ENCODE data around the gene SNRK.

The SNRK gene

DNA sequence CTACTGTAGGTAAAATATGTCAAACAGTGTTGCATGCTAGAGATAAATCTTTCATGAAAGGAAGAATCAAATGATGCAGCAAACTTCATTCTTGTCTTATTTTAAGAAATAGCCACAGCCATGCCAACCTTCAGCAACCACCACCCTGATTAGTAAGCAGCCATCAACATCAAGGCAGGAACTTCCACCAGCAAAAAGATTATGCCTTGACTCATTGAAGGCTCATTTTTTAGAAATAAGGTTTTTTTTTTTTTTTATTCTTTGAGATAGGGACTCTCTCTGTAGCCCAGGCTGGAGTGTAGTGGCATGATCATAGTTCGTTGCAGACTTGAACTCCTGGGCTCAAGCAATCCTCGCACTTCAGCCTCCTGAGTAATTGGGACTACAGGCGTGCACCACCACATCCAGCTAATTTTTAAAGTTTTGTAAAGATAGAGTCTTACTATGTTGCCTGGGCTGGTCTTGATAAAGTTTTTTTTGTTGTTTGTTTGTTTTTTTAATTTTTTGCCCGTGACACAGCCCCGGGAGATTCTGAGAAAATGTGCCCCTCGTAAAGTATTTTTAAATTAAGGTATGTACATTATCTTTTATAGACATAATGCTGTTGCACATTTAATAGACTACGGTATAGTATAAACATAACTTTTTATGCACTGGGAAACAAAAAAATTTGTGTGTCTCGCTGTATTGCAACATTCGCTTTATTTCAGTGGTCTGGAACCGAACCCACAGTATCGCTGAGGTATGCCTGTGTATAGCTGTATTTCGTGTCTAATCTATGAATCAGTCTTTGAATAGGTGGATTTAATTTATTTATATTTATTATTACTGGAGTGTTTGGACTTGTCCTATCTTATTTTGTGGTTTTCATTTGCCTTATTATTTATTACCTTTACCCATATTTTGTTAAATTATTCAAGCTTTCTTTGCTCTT is 23.3 kb downstream of the SNRK start:
- DNase-seq, result no peak

DNA sequence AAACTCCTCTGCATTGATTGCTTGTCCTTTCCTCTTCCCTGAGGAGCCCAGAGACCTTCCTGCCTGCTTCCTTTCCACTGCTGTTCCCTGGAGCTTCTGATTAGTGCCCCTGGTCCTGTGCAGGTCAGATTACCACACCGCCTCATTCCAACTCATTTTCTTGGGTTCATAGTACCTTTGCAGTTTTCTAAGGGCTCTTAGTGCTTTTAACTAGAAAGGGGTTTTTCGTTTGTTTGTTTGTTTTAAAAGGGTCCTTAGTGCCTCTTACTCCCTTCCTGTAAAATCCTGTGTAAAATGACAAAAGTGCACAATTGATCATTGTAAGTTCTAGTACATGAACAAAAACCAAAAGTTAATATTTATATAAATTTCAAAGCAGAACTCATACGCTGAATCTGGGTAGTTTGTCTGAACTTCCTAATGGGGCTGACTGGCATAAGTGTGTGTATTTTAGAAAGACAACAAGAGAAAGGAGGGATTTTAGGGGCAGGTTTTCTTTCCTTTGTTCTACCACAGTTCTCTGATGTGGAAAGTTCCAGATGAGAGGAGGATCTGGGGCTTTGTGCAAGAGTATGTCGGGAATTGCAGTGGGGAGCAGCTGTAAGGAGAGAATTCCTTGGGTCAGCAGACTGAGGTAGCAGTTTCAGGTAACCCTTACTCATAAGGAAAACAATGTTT is 30.6 kb downstream of the SNRK start:
- DNase-seq, result no peak

DNA sequence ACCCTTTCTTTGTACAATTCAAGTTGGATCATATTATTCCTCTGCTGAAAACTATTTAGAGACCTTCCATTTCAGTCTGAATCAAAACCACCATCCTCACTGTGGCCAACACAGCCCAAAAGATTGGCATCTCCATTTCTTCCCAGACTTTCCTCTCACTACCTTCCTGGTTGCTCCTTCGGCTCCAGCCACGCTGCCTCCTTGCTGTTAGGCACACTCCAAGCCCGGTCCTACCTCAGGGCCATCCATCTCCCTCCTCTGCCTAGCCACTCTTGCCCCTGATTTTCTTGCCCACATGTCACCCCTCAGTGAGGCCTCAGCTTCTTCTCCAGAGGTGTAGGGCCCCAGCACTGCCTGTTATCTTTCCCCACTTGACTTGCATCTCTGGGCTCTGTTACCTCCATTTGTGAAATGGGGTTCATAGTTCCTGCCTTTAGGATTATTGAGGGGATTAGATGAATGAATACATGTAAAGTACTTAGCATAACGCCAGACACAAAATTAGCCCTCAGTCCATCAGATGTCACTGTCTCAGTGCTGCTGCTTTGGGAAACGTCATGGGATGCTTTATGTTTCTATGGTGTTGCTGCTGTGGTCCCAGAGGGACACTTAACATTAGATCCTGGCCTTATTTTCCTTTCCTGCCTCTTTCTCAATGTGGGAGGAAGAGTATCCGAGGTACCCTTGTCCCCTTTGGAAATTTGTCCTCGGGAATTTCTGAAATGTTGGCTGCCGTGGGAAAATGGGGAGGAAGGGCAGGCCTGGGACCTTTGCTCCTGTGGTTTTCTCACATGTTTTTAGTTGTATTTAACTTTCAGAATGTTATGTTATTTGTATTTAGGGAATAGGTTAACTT is 31.3 kb downstream of the SNRK start:
- no peak for DNase-seq

DNA sequence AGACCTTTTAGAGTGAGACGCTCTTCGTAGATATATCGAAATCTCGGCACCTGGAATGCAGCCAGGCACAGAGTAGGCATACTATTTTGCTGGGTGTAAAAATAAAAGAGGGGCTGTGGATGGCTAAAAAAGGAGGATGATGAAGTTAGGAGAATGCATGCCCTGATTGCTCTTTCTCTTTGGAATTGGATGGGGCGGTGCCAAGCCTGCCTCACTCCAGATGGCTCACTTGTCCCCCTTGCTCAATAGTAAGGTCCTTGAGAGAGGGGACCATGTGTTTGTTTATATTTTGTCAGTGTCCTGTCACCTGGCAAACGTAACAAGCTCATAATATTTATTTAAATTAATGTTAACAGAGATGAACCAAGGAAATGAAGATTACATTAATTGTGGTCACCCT is 33.0 kb downstream of the SNRK start:
- no peak for DNase-seq

DNA sequence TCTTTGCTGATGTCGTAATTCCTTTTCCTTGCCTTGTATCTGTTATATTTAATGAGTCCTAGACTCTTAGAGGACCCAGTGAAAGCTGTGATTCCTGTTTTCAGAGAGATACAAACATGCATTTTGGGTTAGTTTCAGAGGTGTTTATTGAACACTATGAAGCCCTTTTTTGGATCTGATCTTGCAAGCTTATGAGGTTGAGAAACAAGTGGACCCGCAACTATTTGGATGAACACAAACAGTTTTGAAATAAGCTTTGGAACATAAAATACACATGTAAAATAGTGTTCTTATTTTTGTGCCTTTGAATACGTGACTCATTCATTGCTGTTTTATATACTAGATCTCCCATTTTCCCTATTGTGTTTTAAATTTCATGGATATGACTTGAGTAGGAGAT is 33.5 kb downstream of the SNRK start:
- DNase-seq, result no peak

DNA sequence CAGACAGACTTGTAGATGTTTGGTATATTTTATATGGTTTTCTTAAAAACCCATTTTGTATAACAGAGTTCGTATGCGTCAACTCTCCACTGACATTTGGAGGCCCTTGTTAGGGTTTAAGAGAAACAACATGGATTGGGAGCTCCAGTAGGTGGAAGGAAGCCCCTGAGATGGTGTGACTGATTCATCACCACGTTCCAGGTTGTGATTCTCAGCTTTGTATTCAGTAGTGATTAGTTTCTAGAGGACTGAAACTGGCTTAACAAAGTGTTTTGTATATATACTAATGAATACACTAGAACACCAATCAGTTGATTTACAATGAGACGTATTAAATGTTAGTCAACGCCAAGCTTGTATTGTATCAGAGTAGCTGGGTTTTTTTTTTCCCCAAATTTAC is 33.9 kb downstream of the SNRK start:
- DNase-seq, result no peak

DNA sequence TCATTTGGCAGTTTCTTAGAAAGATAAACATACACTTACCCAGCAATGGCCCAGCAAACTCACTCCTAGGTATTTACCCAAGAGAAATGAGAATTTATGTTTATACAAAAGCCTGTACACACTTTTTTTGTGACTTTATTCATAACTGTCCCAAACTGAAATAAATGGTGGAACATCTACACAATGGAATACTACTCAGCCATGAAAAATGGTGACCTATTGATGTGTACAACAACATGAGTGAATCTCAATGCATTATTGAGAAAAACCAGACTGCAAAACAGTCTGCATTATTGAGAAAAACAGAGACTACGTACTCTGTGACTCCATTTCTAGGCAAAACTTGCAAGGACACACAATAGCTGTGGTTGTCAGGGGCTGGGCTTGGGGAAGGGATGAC is 37.2 kb downstream of the SNRK start:
- no peak for DNase-seq

DNA sequence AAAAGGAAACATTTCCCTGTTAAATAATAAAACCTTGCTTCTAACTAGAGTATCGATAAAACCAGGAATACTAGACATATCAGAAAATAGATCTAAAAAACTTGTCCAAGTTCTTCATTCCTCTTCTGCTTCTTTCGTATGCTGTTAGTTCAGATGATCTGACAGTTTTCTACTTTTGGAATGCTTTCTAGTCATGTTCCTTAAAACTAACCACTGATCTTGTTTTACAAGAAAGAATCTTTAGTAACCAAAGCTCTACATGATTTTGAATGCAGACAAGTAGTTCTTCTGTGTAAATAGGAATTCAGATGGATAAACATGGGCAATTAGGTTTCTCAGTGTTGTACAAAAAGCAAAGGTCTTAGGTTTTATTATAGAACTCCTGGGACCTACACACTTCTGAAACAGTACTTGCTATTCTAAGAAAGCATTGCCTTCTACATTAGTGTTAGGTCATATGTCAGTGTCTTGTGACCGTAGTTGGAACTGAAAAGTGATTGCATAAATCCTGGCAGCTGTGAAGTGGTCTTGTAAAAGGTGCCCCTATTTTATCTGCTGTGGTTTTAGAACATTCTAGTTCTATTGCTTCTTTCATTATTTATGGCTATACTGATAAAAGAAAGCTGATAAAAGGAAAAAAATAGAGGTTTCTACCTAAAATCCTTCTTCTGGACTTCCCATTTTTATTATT is 40.7 kb downstream of the SNRK start:
- no peak for DNase-seq

DNA sequence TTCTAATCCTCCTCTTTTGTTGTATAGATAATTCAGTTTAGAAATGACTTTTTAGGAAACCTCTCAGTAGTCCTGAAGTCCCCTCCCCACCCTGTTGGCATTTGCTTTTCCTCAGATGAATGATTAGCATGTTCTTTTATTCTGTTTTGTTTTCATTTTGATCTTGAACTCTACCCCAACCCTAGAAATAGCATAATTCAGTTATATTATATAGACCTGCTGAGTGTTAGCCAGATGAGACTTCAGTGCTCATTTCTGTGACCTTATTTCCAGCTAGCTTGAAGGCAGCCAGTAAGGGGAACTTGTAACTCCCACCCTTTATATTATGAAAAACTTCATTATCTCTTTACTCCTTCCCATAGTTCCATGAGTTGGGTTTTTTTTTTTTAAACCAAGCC is 41.2 kb downstream of the SNRK start:
- DNase-seq, result no peak

DNA sequence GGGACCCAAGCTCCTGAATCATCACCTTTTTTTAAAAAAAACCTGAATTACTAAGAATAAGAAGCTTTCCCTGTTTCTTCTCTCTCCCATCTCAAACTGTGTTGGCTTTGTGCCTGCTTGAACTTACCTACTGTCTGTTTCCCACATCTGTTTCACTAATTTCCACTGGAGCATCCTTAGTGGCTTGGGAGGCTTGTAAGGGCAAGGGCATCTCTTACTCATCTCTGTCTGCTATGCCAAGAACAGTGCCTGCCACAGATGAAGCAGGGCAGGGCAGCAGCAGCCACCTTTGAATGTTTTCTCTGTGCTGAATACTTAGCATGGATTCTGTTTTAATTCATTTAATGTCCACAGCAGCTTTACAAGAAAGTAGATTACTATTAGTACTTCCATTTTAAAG is 42.3 kb downstream of the SNRK start:
- DNase-seq, result no peak

DNA sequence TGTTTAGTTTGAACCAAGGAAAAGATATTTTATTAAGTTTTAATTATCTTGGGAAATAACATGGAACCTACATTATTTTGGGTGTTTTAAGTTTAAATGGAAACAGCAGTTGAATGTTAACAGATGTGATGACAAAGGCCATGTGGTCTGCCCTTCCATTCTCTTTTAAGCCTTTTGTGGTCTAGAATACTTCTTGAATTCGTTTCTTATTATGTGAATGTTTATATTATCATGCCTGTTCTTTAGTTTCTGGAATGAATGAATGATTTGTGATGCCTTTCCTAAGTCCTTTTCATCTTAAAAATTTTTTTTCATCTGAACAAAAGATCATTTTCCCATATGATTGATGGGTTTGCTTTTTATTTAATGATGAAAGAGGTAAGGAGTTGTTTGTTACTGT is 44.6 kb downstream of the SNRK start:
- DNase-seq, result no peak

DNA sequence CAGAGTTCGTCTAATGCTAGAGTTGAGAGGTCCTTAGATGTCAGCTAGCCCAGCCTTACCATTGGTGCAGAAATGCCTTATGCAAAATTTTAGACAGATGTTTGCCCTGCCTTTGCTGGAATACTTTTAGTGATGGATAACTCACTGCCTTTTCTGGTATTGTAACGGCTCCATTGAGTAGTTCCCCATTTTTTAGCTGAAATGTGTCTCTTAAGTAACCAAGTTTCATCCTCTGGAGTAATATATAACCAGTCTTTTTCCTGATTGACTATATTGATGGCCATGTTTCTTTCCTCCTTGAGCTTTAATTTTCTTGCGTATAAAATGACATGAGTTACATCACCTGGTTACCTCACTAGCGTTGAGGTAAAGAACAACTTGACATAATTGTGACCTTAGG is 45.0 kb downstream of the SNRK start:
- DNase-seq, result no peak

DNA sequence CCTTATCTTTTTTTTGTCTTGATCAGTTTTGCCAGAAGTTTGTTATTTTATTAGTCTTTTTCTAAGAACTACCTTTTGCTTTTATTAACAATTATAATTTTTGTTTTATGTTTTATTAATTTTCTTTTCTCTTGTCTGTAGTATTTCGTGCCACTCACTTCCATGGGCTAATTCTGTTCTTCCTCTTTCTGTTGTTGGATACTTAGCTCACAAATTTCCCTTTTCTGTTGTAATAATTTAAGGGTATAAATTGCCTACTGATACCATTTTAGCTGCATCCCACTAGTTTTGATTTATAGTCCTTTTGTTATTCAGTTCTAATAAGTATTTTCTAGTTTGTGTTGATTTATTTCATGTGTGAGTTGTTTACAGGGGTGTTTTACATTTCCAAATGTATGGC is 48.6 kb downstream of the SNRK start:
- DNase-seq, result no peak

DNA sequence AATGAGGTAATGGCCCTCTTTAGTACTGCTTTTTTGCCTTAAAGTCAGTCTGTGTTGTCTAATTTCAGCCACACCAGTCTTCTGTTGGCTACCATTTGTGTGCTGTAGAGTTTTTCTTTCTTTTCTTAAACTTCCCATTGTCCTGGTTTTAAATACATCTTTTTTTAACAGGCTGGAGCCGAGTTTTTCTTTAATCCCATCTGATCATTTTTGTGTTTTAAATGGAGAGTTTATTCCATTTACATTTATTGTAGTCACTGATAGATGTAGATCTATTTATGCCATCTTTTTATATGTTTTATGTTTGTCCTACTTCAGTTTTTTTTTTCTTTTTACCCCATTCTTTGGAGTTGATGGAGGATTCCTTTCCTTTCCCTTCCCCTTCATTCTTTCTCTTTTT is 49.5 kb downstream of the SNRK start:
- DNase-seq, result no peak

DNA sequence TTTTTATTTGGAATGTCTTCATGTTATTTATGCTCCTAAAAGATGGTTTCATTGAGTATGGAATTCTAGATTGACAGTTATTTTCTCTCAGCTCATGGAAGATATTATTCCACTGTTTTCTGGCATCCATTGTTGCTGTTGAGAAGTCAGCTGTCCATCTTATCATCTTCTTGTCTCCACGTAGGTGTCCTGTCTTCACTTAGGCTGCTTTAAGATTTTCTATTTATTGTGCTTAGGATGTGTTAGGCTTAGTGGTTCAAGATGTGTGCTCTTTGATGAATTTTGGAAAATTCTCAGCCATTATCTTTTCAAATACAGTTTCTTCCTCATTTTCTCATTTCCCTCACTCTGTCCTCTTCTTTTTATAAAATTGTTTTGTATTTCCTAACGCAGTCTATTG is 52.0 kb downstream of the SNRK start:
- DNase-seq, result no peak

DNA sequence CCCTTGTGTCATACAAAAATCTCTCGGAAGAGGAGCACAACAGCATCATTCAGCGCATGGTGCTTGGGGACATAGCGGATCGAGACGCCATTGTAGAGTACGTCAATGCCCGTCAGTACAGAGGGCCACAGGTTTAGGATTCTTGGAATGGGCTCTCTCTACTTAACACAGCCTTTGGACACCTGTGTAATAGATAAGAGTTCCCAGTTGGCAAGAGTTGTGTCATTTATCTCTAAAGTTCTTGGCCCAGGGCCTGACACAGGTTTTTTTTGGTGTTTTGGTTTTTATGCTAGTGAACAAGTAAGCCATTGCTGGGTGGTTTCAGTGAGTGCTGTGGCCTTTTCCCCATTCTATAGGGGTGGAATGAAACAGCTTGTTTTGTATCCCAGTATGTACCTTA is 54.1 kb downstream of the SNRK start:
- DNase-seq, result no peak

DNA sequence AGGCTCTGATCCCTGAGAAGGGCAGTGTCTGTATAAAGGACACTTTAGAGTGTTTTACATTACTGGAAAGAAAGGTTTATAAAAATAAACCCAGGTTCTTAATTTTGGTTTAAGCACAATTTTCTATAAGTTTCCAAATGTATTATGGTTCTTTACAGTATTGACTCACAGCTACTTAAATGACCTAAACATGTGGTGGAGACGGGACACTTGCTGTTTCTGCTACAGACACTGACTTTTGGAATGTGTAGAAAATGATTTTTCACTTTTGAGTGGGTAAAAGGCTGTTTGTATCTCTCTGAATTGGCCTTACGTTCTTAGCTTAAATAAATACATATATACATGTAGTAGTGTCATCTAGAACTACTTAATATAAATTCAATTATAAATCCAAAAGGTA is 55.4 kb downstream of the SNRK start:
- no peak for DNase-seq

DNA sequence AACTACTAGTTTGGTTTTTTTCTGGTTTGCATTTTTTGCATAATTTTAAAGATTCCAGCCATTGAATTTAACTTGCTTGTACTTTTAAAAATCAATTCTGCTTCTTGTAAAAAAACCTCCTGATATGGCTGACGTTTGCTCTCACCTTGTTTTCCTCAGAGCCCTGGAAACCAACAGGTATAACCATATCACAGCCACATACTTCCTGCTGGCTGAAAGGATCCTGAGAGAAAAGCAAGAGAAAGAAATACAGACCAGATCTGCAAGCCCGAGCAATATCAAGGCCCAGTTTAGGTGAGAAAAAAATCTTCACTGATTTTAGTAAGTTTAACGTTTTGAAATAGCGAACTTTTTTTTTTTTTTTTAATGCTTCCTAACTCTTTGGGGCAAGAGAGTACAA is 56.8 kb downstream of the SNRK start:
- DNase-seq, result no peak

DNA sequence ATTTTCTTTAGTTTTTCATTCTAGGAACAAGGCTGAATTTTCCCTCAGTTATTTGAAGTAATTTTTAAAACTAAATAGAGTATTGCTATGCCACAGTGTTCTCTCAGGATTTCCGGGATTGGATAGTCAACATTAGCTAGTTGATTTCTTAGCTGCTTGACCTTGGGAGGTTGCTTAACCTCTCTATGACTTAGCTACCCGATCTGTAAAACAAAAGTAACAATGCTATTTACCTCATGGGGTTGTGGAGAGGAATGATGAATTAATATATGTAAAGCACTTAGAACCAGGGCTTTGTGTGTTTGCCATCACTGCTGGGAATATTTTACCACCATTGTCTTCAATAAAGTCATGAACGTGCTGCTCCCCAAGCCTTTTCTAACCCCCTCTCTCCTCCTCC is 57.5 kb downstream of the SNRK start:
- no peak for DNase-seq

DNA sequence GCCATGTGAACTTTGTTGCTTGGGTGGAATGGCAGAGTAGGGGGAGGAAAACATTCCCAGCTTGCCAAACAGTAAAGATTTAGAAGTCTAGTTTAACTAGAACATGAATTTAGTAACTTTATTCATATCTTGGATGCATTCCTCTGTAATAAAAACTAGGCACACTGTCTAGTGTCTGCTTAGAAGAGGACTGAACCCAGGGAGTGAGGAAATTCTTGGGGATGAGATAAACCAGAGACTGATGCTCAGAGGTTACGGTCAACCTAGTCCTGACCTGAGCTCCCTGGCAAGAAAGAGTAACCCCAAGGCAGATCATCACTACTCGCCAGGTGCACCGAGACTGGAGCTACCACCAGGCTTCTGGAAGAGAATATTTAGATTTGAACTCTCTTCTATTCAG is 58.2 kb downstream of the SNRK start:
- DNase-seq, result no peak

DNA sequence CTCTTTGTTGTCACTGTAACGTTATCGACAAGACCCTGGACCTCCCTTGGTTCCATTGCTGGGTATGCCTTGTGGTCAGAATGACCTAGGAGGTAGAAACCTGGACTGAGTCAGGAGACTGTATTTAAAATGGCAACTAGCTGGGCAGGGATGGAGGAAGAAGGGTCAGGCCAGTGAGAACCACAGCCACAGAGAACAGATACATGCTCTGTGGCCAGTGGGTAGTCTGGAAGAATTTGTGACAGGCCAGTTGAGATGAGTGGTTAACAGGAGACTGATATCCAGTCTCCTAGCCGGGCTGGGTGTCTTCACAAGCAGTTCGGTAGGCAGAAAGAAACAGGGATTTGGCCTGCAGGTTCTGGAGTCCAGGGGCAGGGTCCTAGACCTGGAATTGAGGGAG is 58.9 kb downstream of the SNRK start:
- no peak for DNase-seq

DNA sequence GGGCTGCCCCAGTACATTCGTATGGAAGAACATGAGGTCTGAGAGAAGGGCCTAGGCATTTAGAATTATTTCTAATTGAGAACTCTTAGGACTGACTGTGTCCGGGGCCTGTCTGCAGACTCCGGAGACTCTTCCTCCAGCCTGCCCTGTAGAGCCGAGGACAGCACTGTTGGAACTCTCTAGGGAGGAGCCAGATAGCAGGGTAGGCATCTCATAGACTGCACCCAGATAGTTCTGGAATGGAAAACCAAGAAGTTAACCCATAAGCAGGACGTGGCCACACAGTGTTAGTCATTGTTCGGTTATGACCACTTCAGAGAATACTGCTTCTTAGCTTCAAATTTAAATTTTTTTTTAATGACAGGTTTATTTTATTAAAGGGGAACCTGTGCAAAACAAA is 59.5 kb downstream of the SNRK start:
- peak; percentile 67 for DNase-seq
